Anterior cingulate cortex (tissue), 58 donors: ENCODE measurements around the gene WDR70.
"Not testable (repeated sequence)": the region's sequence is repeated elsewhere in the genome, so short reads cannot be mapped to it uniquely, and the experiment has no call there.

Experiments
- DNase-seq, 58 donors: peaks; one replicate each; lab custom pipeline; 2025; lab: John Stamatoyannopoulos, UW

The WDR70 gene

GRCh38 chr5:37451991-37452390, 72.9 kb downstream of the WDR70 start:
- not testable (repeated sequence) for DNase-seq

GRCh38 chr5:37453252-37453651, 74.1 kb downstream of the WDR70 start:
- not testable (repeated sequence) for DNase-seq

GRCh38 chr5:37454402-37455055, 75.4 kb downstream of the WDR70 start:
- DNase-seq: not testable (repeated sequence)

GRCh38 chr5:37463191-37464051, 84.3 kb downstream of the WDR70 start:
- peak in 1 of 58 donors; percentile 1 for DNase-seq

GRCh38 chr5:37464581-37464980, 85.5 kb downstream of the WDR70 start:
- DNase-seq: peak in 14 of 58 donors; percentile 0 to 25 (median 2)

GRCh38 chr5:37469383-37469782, 90.3 kb downstream of the WDR70 start:
- not testable (repeated sequence) for DNase-seq

- no peak for DNase-seq
Observed at GRCh38 chr5:37471666-37472197, 92.6 kb downstream of the WDR70 start.

GRCh38 chr5:37477426-37477825, 98.3 kb downstream of the WDR70 start:
- no peak for DNase-seq

- no peak for DNase-seq
Observed at GRCh38 chr5:37478121-37478894, 99.2 kb downstream of the WDR70 start.

- not testable (repeated sequence) for DNase-seq
Observed at GRCh38 chr5:37481395-37481794, 102.3 kb downstream of the WDR70 start.

GRCh38 chr5:37490120-37490810, 111.1 kb downstream of the WDR70 start:
- no peak for DNase-seq

- no peak for DNase-seq
Observed at GRCh38 chr5:37490931-37491330, 111.8 kb downstream of the WDR70 start.

GRCh38 chr5:37492778-37493555, 113.8 kb downstream of the WDR70 start:
- no peak for DNase-seq

- no peak for DNase-seq
Observed at GRCh38 chr5:37494756-37495155, 115.6 kb downstream of the WDR70 start.

GRCh38 chr5:37495210-37495609, 116.1 kb downstream of the WDR70 start:
- no peak for DNase-seq

- DNase-seq: no peak
Observed at GRCh38 chr5:37495668-37496347, 116.7 kb downstream of the WDR70 start.

- no peak for DNase-seq
Observed at GRCh38 chr5:37496902-37497445, 117.9 kb downstream of the WDR70 start.

- no peak for DNase-seq
Observed at GRCh38 chr5:37501152-37501551, 122.0 kb downstream of the WDR70 start.
